ENCODE data around the gene ENPP6.

Gene ENPP6

DNA sequence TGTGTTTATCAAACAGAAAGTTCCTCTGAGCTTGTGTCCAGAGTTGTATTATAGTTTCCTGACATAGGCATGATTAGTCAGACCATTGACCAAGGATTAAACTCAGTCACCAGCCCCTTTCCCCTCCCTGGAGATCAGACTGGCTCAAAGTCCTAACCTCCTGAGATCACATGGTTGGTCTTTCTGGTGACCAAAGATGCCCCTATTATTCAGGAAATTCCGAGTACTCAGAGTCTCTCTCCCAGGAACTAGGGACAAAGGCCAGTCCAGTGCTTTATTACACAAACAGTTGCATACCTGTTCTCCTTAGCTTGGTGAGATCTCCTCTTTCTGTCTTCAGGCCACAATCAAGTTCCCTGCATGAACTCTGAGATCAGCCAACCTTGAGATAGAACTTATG is 14.5 kb upstream of the ENPP6 start:
- H3K4me1 ChIP-seq (ENCODE audit: insufficient read depth, poor library complexity, severe bottlenecking) = no peaks in the 10 kb centered on the region
- TF ChIP-seq, protein P1, sequence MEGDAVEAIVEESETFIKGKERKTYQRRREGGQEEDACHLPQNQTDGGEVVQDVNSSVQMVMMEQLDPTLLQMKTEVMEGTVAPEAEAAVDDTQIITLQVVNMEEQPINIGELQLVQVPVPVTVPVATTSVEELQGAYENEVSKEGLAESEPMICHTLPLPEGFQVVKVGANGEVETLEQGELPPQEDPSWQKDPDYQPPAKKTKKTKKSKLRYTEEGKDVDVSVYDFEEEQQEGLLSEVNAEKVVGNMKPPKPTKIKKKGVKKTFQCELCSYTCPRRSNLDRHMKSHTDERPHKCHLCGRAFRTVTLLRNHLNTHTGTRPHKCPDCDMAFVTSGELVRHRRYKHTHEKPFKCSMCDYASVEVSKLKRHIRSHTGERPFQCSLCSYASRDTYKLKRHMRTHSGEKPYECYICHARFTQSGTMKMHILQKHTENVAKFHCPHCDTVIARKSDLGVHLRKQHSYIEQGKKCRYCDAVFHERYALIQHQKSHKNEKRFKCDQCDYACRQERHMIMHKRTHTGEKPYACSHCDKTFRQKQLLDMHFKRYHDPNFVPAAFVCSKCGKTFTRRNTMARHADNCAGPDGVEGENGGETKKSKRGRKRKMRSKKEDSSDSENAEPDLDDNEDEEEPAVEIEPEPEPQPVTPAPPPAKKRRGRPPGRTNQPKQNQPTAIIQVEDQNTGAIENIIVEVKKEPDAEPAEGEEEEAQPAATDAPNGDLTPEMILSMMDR (IDR thresholded peaks at IDR 0.05; ENCODE audit: poor library complexity, severe bottlenecking) = no peak
- DNase-seq (ENCODE audit: low spot score) (no peak), ATAC-seq (ENCODE audit: low read depth) (no peak)
- H3K27ac ChIP-seq (ENCODE audit: poor library complexity, severe bottlenecking) = no peak overlapping the region
- H3K27me3 ChIP-seq (ENCODE audit: insufficient read depth, poor library complexity, severe bottlenecking) = no peaks in the 10 kb centered on the region
- H3K9me3 ChIP-seq (ENCODE audit: severe bottlenecking) = no peaks in the 10 kb centered on the region
- H3K36me3 ChIP-seq (ENCODE audit: low read depth) = no peaks in the 10 kb centered on the region
- H3K4me3 ChIP-seq (ENCODE audit: severe bottlenecking) = no peak overlapping the region

DNA sequence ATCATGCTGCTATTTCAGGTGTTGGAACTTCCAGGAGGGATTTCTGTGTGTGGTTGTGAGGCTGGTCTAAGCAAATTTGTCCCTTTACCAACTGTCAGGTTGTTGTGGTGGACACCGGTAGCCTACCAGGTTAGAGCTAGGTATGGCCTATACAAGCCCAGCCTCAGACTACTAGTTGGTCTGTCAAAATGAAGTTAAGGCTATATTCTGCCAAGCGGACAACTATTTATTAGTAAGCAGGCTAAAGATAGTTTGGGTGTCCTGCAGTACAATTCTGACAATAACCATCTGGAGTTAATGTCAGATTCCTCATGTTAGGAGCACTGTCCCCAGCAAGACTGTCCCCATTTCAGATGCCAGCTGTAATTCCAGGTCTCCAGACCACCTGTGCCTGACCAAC is 13.9 kb upstream of the ENPP6 start:
- Histone ChIP-seq H3K4me1 (ENCODE audit: insufficient read depth, poor library complexity, severe bottlenecking) (no peaks in the 10 kb centered on the region), H3K9me3 (ENCODE audit: severe bottlenecking) (no peaks in the 10 kb centered on the region), H3K27ac (ENCODE audit: poor library complexity, severe bottlenecking) (no peak overlapping the region), H3K27me3 (ENCODE audit: insufficient read depth, poor library complexity, severe bottlenecking) (no peaks in the 10 kb centered on the region), H3K4me3 (ENCODE audit: severe bottlenecking) (no peak overlapping the region), H3K36me3 (ENCODE audit: low read depth) (no peaks in the 10 kb centered on the region)
- ATAC-seq (ENCODE audit: low read depth) (no peak), DNase-seq (ENCODE audit: low spot score) (no peak)
- TF ChIP-seq, protein P1 (IDR thresholded peaks at IDR 0.05; ENCODE audit: poor library complexity, severe bottlenecking) = no peak

DNA sequence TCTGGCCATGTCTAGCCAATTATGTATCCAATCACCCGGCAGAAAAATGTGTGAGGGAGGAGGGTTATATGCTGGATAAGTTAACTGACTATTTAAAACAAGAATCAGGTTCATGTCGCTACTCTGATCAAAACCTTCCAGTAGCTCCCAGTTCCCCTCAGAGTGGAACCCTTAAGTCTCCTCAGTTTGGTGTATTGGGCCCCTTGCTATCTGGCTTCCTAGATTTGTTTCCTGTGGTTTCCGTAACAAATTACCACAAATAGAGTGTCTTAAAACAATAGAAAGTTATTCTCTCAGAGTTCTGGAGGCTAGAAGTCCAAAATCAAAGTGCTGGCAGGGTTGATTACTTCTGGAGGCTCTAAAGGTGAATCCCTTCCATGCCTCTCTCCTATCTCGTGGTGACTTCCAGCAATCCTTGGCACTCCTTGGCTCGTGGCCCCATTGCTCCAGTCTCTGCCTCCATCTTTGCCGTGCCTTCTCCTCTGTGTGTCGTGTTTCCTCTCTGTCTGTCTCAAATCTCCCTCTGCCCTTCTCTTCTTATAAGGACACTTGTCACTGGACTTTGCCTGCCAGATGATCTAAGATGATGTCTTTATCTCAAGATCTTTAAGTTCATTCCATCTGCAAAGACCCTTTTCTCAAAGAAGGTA is 10.5 kb upstream of the ENPP6 start:
- DNase-seq (ENCODE audit: low spot score) = no peak
- no peak for ATAC-seq (ENCODE audit: low read depth)
- H3K9me3 ChIP-seq (ENCODE audit: severe bottlenecking) = no peaks in the 10 kb centered on the region
- H3K36me3 ChIP-seq (ENCODE audit: low read depth) = no peaks in the 10 kb centered on the region
- no peaks in the 10 kb centered on the region for H3K27me3 ChIP-seq (ENCODE audit: insufficient read depth, poor library complexity, severe bottlenecking)
- H3K27ac ChIP-seq (ENCODE audit: poor library complexity, severe bottlenecking) = no peak overlapping the region
- no peaks in the 10 kb centered on the region for H3K4me1 ChIP-seq (ENCODE audit: insufficient read depth, poor library complexity, severe bottlenecking)
- TF ChIP-seq, protein P1 (IDR thresholded peaks at IDR 0.05; ENCODE audit: poor library complexity, severe bottlenecking) = no peak
- H3K4me3 ChIP-seq (ENCODE audit: severe bottlenecking) = no peak overlapping the region

DNA sequence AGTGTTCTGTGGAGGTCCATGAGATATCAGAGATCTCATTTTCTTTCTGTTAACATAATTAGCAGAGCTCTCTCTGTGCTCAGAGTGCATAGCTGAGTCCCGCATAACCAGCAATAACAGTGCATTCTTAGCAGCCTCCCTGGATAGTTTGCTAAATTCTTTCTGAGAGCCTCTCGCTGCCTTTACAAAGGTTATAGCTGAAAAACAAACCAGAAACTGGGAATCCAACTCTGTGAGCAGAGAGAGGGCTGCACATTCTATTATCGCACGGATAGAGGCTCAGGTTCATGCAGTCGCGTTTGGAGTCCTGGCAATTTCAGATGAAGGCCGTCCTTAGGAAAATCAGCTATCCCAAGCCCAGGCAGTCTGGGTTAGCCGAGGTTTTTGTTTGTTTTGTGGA is 1.2 kb downstream of the ENPP6 start:
- Histone ChIP-seq H3K9me3 (ENCODE audit: severe bottlenecking) (no peaks in the 10 kb centered on the region), H3K27me3 (ENCODE audit: insufficient read depth, poor library complexity, severe bottlenecking) (no peaks in the 10 kb centered on the region), H3K4me1 (ENCODE audit: insufficient read depth, poor library complexity, severe bottlenecking) (no peaks in the 10 kb centered on the region), H3K36me3 (ENCODE audit: low read depth) (no peaks in the 10 kb centered on the region), H3K4me3 (ENCODE audit: severe bottlenecking) (no peak overlapping the region), H3K27ac (ENCODE audit: poor library complexity, severe bottlenecking) (no peak overlapping the region)
- TF ChIP-seq, protein P1 (IDR thresholded peaks at IDR 0.05; ENCODE audit: poor library complexity, severe bottlenecking) = no peak
- DNase-seq (ENCODE audit: low spot score) = no peak
- no peak for ATAC-seq (ENCODE audit: low read depth)

DNA sequence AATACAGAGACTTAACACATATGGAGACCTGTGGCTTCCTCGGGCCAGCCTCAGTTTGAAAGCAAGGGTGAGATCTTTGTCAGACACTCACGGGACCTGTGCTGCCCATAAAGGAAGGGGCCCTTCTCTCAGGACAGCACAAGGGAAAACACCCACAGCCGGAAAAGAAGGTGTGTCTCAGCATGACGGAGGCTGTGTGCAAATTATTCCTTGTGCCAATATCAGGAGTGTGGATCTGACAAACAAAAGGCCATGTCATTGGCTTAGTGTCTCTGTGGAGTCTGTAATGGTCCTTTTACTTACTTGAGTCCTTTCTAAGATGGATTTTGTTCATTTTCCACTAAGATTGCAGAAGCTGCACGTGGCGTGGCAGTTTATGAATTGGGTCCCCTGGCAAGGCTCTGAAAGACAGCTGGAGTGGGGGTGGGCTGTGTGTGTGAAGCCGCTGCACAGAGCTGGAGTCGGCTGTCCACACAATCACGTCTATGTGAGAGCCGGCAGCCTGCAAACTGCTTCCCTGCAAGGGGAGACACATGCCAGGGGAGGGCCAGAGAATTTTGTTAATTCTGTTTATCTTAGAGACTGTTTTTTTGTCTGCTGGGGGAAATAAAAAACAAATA is 1.9 kb downstream of the ENPP6 start:
- ATAC-seq (ENCODE audit: low read depth) = no peak

More for the DNA sequence above, 1.9 kb downstream of the ENPP6 start:
- Histone ChIP-seq H3K4me3 (ENCODE audit: severe bottlenecking) (no peak overlapping the region), H3K36me3 (ENCODE audit: low read depth) (no peaks in the 10 kb centered on the region), H3K27ac (ENCODE audit: poor library complexity, severe bottlenecking) (no peak overlapping the region), H3K4me1 (ENCODE audit: insufficient read depth, poor library complexity, severe bottlenecking) (no peaks in the 10 kb centered on the region), H3K9me3 (ENCODE audit: severe bottlenecking) (no peaks in the 10 kb centered on the region), H3K27me3 (ENCODE audit: insufficient read depth, poor library complexity, severe bottlenecking) (no peaks in the 10 kb centered on the region)
- TF ChIP-seq, protein P1 (IDR thresholded peaks at IDR 0.05; ENCODE audit: poor library complexity, severe bottlenecking) = no peak
- DNase-seq (ENCODE audit: low spot score) = no peak
